Colonic mucosa (tissue), 4 donors: ENCODE results near the gene FAM53A. TPM values are rescaled to one million over a fixed set of nuclear protein-coding genes. Genes with fewer than 3 reads are reported as not detected.

Experiments used
- DNase-seq: peaks from one replicate; pipeline ENCODE4 v3.0.0-alpha.2; 2020
- H3K27ac ChIP-seq: fragments of 200-600 bp; one replicate; pipeline ENCODE4 v1.8.0; 2021
- H3K27me3 ChIP-seq: fragments of 200-600 bp; one replicate; pipeline ENCODE4 v1.8.0; 2021
- H3K36me3 ChIP-seq: fragments of 200-600 bp; one replicate; pipeline ENCODE4 v1.8.0; 2021
- H3K4me1 ChIP-seq: fragments of 200-600 bp; one replicate; pipeline ENCODE4 v1.8.0; 2021; ENCODE audit warnings: mild to moderate bottlenecking
- H3K4me3 ChIP-seq: fragments of 200-600 bp; one replicate; pipeline ENCODE4 v1.8.0; 2021
- H3K9ac ChIP-seq, 2 donors: one replicate each; pipeline ENCODE4 v1.7.0; 2013; ENCODE audit warnings: control low read depth in 2 of 2, low read depth in 2 of 2, low read length in 2 of 2
- H3K9me3 ChIP-seq: fragments of 200-600 bp; one replicate; pipeline ENCODE4 v1.8.0; 2021
- intact Hi-C: fragments of 100-400 bp; cut with DNase I; formaldehyde crosslinking; loops from one replicate; pipeline ENCODE4 v1.14.1; 2022
- total RNA-seq, 2 donors: library from RNA; stranded (reverse); fragmentation: NEBNext Ultra II Directional in 1 of 2; extraction: Animal tissue kit (Norgen Biotek cat#: 25700) in 1 of 2; gene quantifications; one replicate each; pipeline ENCODE4 v1.2.1, GENCODE V29; 2021
- TF ChIP-seq, protein P1 (sequence below): fragments of 200-600 bp; IDR thresholded peaks from one replicate; pipeline ENCODE4 v1.8.0; 2022; ENCODE audit warnings: antibody characterized with exemption, mild to moderate bottlenecking
- donor health status: healthy.
- donor health status: DM: no; HTN: no; CAD: no.
- donor health status: DM: no; HTN: no; CAD: no.

FAM53A gene
- total RNA-seq, 2 donors from 2014 or later, result 0.86 to 1.5 TPM

DNA sequence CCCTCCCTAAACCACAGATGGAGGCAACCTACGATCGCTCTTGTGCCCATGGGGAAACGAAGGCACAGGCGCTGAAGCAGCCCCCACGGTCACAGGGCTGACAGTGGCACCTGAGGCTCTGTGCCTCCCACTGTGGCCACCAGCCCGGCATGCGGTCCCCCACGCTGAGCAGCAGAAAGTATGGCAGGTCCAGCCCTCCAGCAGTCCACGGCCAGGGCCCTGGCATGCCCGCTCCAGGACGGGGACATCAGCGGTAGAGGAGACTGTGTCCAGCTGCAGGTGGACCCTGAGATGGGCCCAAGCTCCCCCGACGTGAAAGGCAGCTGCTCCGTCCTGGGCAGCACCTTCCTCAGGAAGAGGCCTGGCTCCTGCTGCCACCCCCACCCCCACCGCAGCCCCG lies 61.2 kb downstream of the FAM53A start:
- intact Hi-C loops, result no loop called here
- DNase-seq, result no peak
- no peaks in the 10 kb centered on the region for H3K36me3 ChIP-seq

DNA sequence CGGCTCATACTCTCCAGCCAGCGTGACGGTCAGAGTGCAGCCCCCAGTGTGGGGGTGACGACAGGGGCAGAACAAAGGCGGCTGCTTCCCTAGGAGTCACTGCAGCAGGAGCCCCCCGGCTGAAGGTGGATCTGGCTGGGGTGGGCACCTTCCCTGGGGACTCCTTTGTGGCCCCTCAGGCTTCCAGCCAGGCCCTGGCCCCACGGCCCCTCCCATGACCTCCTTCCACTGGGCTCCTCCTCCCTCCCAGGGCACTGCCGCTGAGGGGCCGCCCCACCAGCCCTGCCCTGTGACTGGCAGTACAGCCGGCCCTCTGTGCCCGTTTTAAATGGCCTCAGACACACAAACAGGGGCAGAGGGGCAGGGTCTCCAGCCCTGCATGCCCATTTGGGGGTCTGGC lies 61.9 kb downstream of the FAM53A start:
- Histone ChIP-seq H3K27me3 (no peaks in the 10 kb centered on the region), H3K4me1 (no peaks in the 10 kb centered on the region), H3K27ac (no peak overlapping the region), H3K9ac (no peak overlapping the region), H3K4me3 (no peak overlapping the region), H3K9me3 (no peaks in the 10 kb centered on the region), H3K36me3 (no peaks in the 10 kb centered on the region)
- intact Hi-C loops, result no loop called here
- no peak for DNase-seq
- TF ChIP-seq, protein P1, sequence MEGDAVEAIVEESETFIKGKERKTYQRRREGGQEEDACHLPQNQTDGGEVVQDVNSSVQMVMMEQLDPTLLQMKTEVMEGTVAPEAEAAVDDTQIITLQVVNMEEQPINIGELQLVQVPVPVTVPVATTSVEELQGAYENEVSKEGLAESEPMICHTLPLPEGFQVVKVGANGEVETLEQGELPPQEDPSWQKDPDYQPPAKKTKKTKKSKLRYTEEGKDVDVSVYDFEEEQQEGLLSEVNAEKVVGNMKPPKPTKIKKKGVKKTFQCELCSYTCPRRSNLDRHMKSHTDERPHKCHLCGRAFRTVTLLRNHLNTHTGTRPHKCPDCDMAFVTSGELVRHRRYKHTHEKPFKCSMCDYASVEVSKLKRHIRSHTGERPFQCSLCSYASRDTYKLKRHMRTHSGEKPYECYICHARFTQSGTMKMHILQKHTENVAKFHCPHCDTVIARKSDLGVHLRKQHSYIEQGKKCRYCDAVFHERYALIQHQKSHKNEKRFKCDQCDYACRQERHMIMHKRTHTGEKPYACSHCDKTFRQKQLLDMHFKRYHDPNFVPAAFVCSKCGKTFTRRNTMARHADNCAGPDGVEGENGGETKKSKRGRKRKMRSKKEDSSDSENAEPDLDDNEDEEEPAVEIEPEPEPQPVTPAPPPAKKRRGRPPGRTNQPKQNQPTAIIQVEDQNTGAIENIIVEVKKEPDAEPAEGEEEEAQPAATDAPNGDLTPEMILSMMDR, result no peak

More for the DNA sequence above, 61.2 kb downstream of the FAM53A start:
- Histone ChIP-seq H3K27me3 (no peaks in the 10 kb centered on the region), H3K4me1 (no peaks in the 10 kb centered on the region), H3K27ac (no peak overlapping the region), H3K9me3 (no peaks in the 10 kb centered on the region), H3K4me3 (no peak overlapping the region), H3K9ac (no peak overlapping the region)
- TF ChIP-seq, protein P1, result no peak

DNA sequence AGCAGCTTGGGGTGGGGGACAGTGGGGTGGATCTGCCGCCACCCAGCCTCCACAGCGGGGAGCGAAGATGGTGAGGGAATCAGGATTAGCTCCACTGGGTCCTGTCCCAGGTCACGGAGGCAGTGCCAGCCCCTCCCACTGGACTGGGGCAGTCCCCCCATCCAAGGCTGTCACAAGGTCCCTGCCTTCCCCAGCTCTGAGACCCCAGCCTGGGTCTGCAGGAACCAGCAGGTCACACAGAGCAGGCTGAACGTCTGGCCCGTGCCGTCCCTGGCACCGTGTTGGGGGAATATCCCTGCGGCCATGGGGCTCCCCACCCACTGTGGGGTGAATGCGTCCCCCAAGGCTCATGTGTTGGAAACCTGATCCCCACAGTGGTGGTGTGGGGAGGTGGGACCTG lies 62.6 kb downstream of the FAM53A start:
- intact Hi-C loops, result no loop called here
- H3K9me3 ChIP-seq, result no peaks in the 10 kb centered on the region
- no peaks in the 10 kb centered on the region for H3K36me3 ChIP-seq
- H3K4me3 ChIP-seq, result no peak overlapping the region
- no peak for DNase-seq
- TF ChIP-seq, protein P1, result no peak
- no peaks in the 10 kb centered on the region for H3K27me3 ChIP-seq
- H3K27ac ChIP-seq, result no peak overlapping the region
- H3K4me1 ChIP-seq, result no peaks in the 10 kb centered on the region
- no peak overlapping the region for H3K9ac ChIP-seq

DNA sequence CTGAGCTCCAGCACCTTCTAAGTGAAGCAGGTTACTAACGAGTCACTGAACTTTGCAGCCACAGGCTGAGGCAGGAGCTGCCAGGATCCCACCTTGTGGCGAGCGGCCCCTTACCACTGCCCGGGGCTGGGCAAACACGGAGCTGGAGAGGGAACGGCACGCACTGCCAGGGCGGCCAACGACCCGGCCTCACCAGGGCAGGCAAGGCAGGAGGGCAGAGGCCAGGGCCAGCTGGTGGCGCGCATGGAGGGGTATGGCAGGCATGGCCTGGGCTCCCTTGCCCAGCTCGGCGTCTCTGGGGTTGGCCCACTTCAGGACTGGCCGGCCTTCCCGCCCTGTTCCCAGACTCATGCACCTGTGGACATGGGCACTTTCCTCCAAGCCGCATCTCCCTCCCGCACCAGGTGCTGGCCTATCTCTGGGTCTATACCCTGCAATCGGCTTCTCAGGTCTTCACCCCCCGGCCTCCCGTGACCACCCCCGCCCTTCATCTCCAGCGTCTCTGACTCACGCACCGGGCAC lies 64.9 kb downstream of the FAM53A start:
- intact Hi-C loops, result no loop called here
- TF ChIP-seq, protein P1, result no peak
- H3K4me1 ChIP-seq, result no peaks in the 10 kb centered on the region
- H3K27ac ChIP-seq, result no peak overlapping the region
- no peaks in the 10 kb centered on the region for H3K27me3 ChIP-seq
- no peak overlapping the region for H3K4me3 ChIP-seq
- no peak for DNase-seq
- H3K9me3 ChIP-seq, result no peaks in the 10 kb centered on the region
- H3K36me3 ChIP-seq, result no peaks in the 10 kb centered on the region
- no peak overlapping the region for H3K9ac ChIP-seq

DNA sequence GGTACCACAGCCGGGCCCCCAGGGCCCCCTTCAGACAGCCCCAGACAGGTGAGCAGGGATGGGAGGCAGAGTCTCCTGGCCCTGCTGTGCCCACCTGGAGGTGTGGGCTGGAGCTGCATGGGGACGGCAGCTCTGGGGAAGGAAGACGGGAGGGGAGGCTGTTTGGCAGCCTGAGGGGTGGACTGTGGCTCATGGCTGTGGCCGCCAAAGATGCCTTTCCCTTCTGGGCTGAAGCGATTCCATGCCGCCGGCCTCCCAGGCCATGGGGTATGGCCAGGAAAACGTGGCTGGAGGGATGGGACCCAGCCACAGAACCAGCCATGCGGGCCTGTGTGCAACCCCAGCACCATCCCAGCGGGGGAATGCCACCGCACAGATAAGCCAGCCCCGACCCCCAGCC lies 65.7 kb downstream of the FAM53A start:
- Histone ChIP-seq H3K4me1 (no peaks in the 10 kb centered on the region), H3K9me3 (no peaks in the 10 kb centered on the region), H3K27me3 (no peaks in the 10 kb centered on the region), H3K9ac (no peak overlapping the region), H3K4me3 (no peak overlapping the region), H3K36me3 (no peaks in the 10 kb centered on the region), H3K27ac (no peak overlapping the region)
- intact Hi-C loops, result no loop called here
- TF ChIP-seq, protein P1, result no peak
- no peak for DNase-seq
